H9 (cell line): Measurements from ENCODE around the gene RNF186. TPM values are rescaled to one million over a fixed set of nuclear protein-coding genes. Genes with fewer than 3 reads are reported as not detected.

Source experiments
- DNase-seq: peaks from one replicate; pipeline ENCODE4 v3.0.0-alpha.2; 2017
- H2AFZ ChIP-seq: one replicate; pipeline ENCODE4 v1.6.1; 2013; ENCODE audit warnings: mild to moderate bottlenecking, low read length, control low read depth, moderate library complexity
- H2AK5ac ChIP-seq: 2 replicates; pipeline ENCODE4 v1.6.1; 2013; ENCODE audit warnings: low read length, control low read depth, mixed read lengths; ENCODE audit not compliant: insufficient read length
- H2BK120ac ChIP-seq: one replicate; pipeline ENCODE4 v1.6.1; 2013; ENCODE audit warnings: low read depth, mild to moderate bottlenecking, low read length, control low read depth, inconsistent platforms; ENCODE audit not compliant: poor library complexity, severe bottlenecking
- H2BK12ac ChIP-seq: 2 replicates; pipeline ENCODE4 v1.6.1; 2013; ENCODE audit warnings: low read length, control low read depth, mixed read lengths, low read depth; ENCODE audit not compliant: insufficient read length
- H2BK15ac ChIP-seq: 2 replicates; pipeline ENCODE4 v1.6.1; 2013; ENCODE audit warnings: low read depth, low read length, control low read depth
- H2BK20ac ChIP-seq: one replicate; pipeline ENCODE4 v1.6.1; 2013; ENCODE audit warnings: low read depth, mild to moderate bottlenecking, low read length, control low read depth, inconsistent platforms; ENCODE audit not compliant: poor library complexity, severe bottlenecking
- H2BK5ac ChIP-seq: 2 replicates; pipeline ENCODE4 v1.6.1; 2013; ENCODE audit warnings: low read length, control low read depth, mixed read lengths; ENCODE audit not compliant: insufficient read length
- H3K14ac ChIP-seq: 2 replicates; pipeline ENCODE4 v1.6.1; 2013; ENCODE audit warnings: low read length, control low read depth; ENCODE audit not compliant: insufficient read depth
- H3K18ac ChIP-seq: 2 replicates; pipeline ENCODE4 v1.6.1; 2013; ENCODE audit warnings: low read depth, mild to moderate bottlenecking, mixed read lengths, low read length, control low read depth; ENCODE audit not compliant: insufficient read length
- H3K23ac ChIP-seq: 2 replicates; pipeline ENCODE4 v1.6.1; 2013; ENCODE audit warnings: low read length, control low read depth, mixed read lengths, low read depth; ENCODE audit not compliant: insufficient read length
- H3K23me2 ChIP-seq: 2 replicates; pipeline ENCODE4 v1.6.1; 2013; ENCODE audit warnings: low read depth, mild to moderate bottlenecking, mixed read lengths, low read length, control low read depth; ENCODE audit not compliant: insufficient read length, poor library complexity, severe bottlenecking
- H3K27ac ChIP-seq: 2 replicates; pipeline ENCODE4 v1.5.1; 2013; ENCODE audit warnings: low read length, control low read depth, mixed read lengths, low read depth; ENCODE audit not compliant: insufficient read length
- H3K27me3 ChIP-seq: 2 replicates; pipeline ENCODE4 v1.6.1; 2013; ENCODE audit warnings: low read length, control low read depth, inconsistent platforms; ENCODE audit not compliant: insufficient read depth
- H3K4ac ChIP-seq: 2 replicates; pipeline ENCODE4 v1.6.1; 2013; ENCODE audit warnings: low read depth, mild to moderate bottlenecking, control low read depth, inconsistent platforms, low read length, moderate library complexity
- H3K4me1 ChIP-seq: 2 replicates; pipeline ENCODE4 v1.6.1; 2013; ENCODE audit warnings: low read length, control low read depth, inconsistent platforms; ENCODE audit not compliant: insufficient read depth
- H3K4me2 ChIP-seq: 2 replicates; pipeline ENCODE4 v1.6.1; 2013; ENCODE audit warnings: low read length, control low read depth, mixed read lengths; ENCODE audit not compliant: insufficient read length, insufficient read depth
- H3K56ac ChIP-seq: 2 replicates; pipeline ENCODE4 v1.6.1; 2013; ENCODE audit warnings: low read depth, mild to moderate bottlenecking, mixed read lengths, low read length, control low read depth; ENCODE audit not compliant: insufficient read length
- H3K79me1 ChIP-seq: 2 replicates; pipeline ENCODE4 v1.6.1; 2013; ENCODE audit warnings: low read depth, mild to moderate bottlenecking, moderate library complexity, low read length, control low read depth, inconsistent platforms; ENCODE audit not compliant: insufficient read depth, poor library complexity, severe bottlenecking
- H3K79me2 ChIP-seq: 2 replicates; pipeline ENCODE4 v1.6.1; 2013; ENCODE audit warnings: low read length, control low read depth, inconsistent platforms; ENCODE audit not compliant: insufficient read depth
- H3K9ac ChIP-seq: 2 replicates; pipeline ENCODE4 v1.6.1; 2013; ENCODE audit warnings: low read length, control low read depth, mixed read lengths; ENCODE audit not compliant: insufficient read length; ENCODE audit errors: extremely low read depth
- H3K9me3 ChIP-seq: one replicate; pipeline ENCODE4 v1.6.1; 2013; ENCODE audit warnings: low read depth, low read length, inconsistent platforms; ENCODE audit not compliant: control insufficient read depth
- H3T11ph ChIP-seq: one replicate; pipeline ENCODE4 v1.6.1; 2013; ENCODE audit warnings: mild to moderate bottlenecking, low read length, control low read depth, inconsistent platforms
- H4K20me1 ChIP-seq: one replicate; pipeline ENCODE4 v1.6.1; 2013; ENCODE audit not compliant: control insufficient read depth, insufficient read length, insufficient read depth
- H4K5ac ChIP-seq: 2 replicates; pipeline ENCODE4 v1.6.1; 2013; ENCODE audit warnings: low read depth, mild to moderate bottlenecking, mixed read lengths, low read length, control low read depth; ENCODE audit not compliant: insufficient read length
- H4K8ac ChIP-seq: replicated peaks from 2 replicates; pipeline ENCODE4 v1.6.1; 2013; ENCODE audit warnings: low read length, control low read depth, mixed read lengths, low read depth; ENCODE audit not compliant: insufficient read length
- H4K91ac ChIP-seq: 2 replicates; pipeline ENCODE4 v1.6.1; 2013; ENCODE audit warnings: low read depth, mild to moderate bottlenecking, moderate library complexity, mixed read lengths, low read length, control low read depth; ENCODE audit not compliant: insufficient read length
- H3K27ac Mint-ChIP-seq, 3 experiments: 2 replicates in 2 of 3; 3 replicates in 1 of 3; pipeline ENCODE4 v1.8.0; 2020 to 2021; ENCODE audit warnings: mixed read lengths in 3 of 3, mild to moderate bottlenecking in 1 of 3, moderate library complexity in 1 of 3
- H3K27me3 Mint-ChIP-seq: 2 replicates; pipeline ENCODE4 v1.8.0; 2021; ENCODE audit warnings: low read depth, mild to moderate bottlenecking, moderate library complexity, mixed read lengths
- H3K36me3 Mint-ChIP-seq, 3 experiments: 2 replicates in 2 of 3; 3 replicates in 1 of 3; pipeline ENCODE4 v1.8.0; 2020 to 2021; ENCODE audit warnings: low read depth in 3 of 3, mixed read lengths in 3 of 3; ENCODE audit not compliant: insufficient read depth in 1 of 3
- H3K4me1 Mint-ChIP-seq, 2 experiments: 2 replicates each; pipeline ENCODE4 v1.8.0; 2020; ENCODE audit warnings: mixed read lengths in 2 of 2
- H3K4me3 Mint-ChIP-seq, 2 experiments: 2 replicates in 1 of 2; 3 replicates in 1 of 2; pipeline ENCODE4 v1.8.0; 2020 to 2021; ENCODE audit warnings: mild to moderate bottlenecking in 2 of 2, mixed read lengths in 2 of 2, moderate library complexity in 1 of 2
- H3K9me3 Mint-ChIP-seq, 2 experiments: 2 replicates in 1 of 2; 3 replicates in 1 of 2; pipeline ENCODE4 v1.8.0; 2020; ENCODE audit warnings: mild to moderate bottlenecking in 2 of 2, mixed read lengths in 2 of 2, moderate library complexity in 1 of 2
- CTCF ChIP-seq: fragments of 200-600 bp; sonication (generic); conservative IDR thresholded peaks from 3 replicates; pipeline ENCODE4 v1.8.0; 2021; ENCODE audit warnings: antibody characterized with exemption, mild to moderate bottlenecking
- WGBS: extraction: QIAGEN DNeasy Blood & Tissue Kit; methylation state at CpG from one replicate; pipeline ENCODE4 v1.1.7; 2013; ENCODE audit warnings: missing lambda C conversion rate, low lambda C conversion rate, mixed read lengths; ENCODE audit not compliant: insufficient read length; ENCODE audit errors: extremely low coverage; 5-methylcytosine and 5-hydroxymethylcytosine counted together
- total RNA-seq: library from RNA; stranded (reverse); gene quantifications from 2 replicates; pipeline ENCODE4 v1.2.1, GENCODE V29; 2021

The RNF186 gene
- total RNA-seq, 1 experiment from 2014 or later = not detected

- H3K14ac ChIP-seq = no peak overlapping the region
- H3K27me3 ChIP-seq = peaks cover 10% of the 10 kb centered on the region; the same call in 1 of the 2 replicates
- H3T11ph ChIP-seq = no peak overlapping the region
- H3K9ac ChIP-seq = no peak overlapping the region
- no peak overlapping the region for H2BK15ac ChIP-seq
- no peak overlapping the region for H4K91ac ChIP-seq
- H2BK120ac ChIP-seq = no peak overlapping the region
- no peak overlapping the region for H2BK12ac ChIP-seq
- H3K79me1 ChIP-seq = no peaks in the 10 kb centered on the region
- H2BK5ac ChIP-seq = no peak overlapping the region
- peaks cover 27 to 41% of the 10 kb centered on the region in 2 experiments for H3K4me1 Mint-ChIP-seq
- no peaks in the 10 kb centered on the region for H3K9me3 ChIP-seq
- no peak for DNase-seq
- no peak overlapping the region for H3K56ac ChIP-seq
- WGBS = no CpG with 5 or more reads among the region's 6 CpGs
- H4K8ac ChIP-seq = no peak overlapping the region
- no peak overlapping the region for H3K4ac ChIP-seq
- no peak overlapping the region for H3K18ac ChIP-seq
- H3K4me3 Mint-ChIP-seq = peak overlapping the region; percentile 53 to 72; a peak in 3 of 5 replicates
- H2AK5ac ChIP-seq = no peak overlapping the region
- H2BK20ac ChIP-seq = no peak overlapping the region
- no peak overlapping the region for H3K23ac ChIP-seq
- no peak overlapping the region for H3K27ac ChIP-seq
- H3K79me2 ChIP-seq = no peaks in the 10 kb centered on the region
- H3K27me3 Mint-ChIP-seq = peaks cover 55% of the 10 kb centered on the region
- H3K27ac Mint-ChIP-seq = no peak overlapping the region
- H3K36me3 Mint-ChIP-seq = no peaks in the 10 kb centered on the region; a peak in 1 of 7 replicates
- no peak overlapping the region for H4K5ac ChIP-seq
- H3K23me2 ChIP-seq = no peaks in the 10 kb centered on the region
- H3K4me2 ChIP-seq = no peak overlapping the region
- H3K4me1 ChIP-seq = no peaks in the 10 kb centered on the region
- no peak for TF ChIP-seq CTCF
- H3K9me3 Mint-ChIP-seq = no peaks in the 10 kb centered on the region; a peak in 1 of 5 replicates
- H4K20me1 ChIP-seq = no peaks in the 10 kb centered on the region
- H2AFZ ChIP-seq = no peak overlapping the region
Observed at GRCh38 chr1:19798486-19799229, 16.4 kb downstream of the RNF186 start.
